Frontal cortex (tissue), 4 donors: Measurements from ENCODE around the gene JAZF1. TPM values are rescaled to one million over a fixed set of nuclear protein-coding genes. Genes with fewer than 3 reads are reported as not detected.
"Not testable (repeated sequence)": the region's sequence is repeated elsewhere in the genome, so short reads cannot be mapped to it uniquely, and the experiment has no call there.

Experiments
- DNase-seq, 2 donors: peaks; one replicate each; pipeline ENCODE4 v3.0.0; 2012; ENCODE audit warnings: low spot score in 2 of 2
- FAIRE-seq: peaks from 2 replicates; lab custom pipeline; 2012; peaks lifted over from hg19 to GRCh38; lab: Jason Lieb, UNC
- total RNA-seq: library from RNA; depleted of rRNA; stranded (reverse); fragments of >200 nt; gene quantifications from one replicate; pipeline ENCODE4 v1.2.3, GENCODE V29; 2014
- donor health status: control.
- donor health status: control.
- donor health status: control.

The JAZF1 gene
- total RNA-seq, 1 donor from 2014 or later = 39.5 TPM

GRCh38 chr7:27908534-27909165 is 271.9 kb downstream of the JAZF1 start:
- DNase-seq (no peak), FAIRE-seq (no peak)

GRCh38 chr7:27906385-27907091 is 274.1 kb downstream of the JAZF1 start:
- DNase-seq (no peak), FAIRE-seq (no peak)

DNA sequence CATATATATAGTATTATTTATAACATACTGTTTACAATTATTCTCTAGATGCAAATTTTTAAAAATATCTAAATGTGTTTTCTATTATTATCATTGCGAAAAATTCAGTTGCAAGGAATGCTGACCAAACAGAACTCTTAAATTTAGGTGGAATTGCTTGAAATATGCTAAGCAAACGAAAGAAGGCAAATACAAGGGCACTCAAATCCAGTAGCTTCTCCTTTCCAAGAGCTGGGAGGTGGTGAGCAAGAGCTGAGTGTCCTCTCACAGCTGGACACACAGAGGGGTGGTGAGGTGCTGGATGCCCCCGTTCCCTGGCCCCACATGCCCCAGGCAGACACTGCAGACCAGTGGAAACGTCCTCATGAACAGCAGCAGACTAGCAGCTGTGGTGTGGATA is 274.6 kb downstream of the JAZF1 start:
- DNase-seq (no peak), FAIRE-seq (no peak)

- DNase-seq (no peak), FAIRE-seq (no peak)
These were observed 279.4 kb downstream of the JAZF1 start for GRCh38 chr7:27901028-27901760.

DNA sequence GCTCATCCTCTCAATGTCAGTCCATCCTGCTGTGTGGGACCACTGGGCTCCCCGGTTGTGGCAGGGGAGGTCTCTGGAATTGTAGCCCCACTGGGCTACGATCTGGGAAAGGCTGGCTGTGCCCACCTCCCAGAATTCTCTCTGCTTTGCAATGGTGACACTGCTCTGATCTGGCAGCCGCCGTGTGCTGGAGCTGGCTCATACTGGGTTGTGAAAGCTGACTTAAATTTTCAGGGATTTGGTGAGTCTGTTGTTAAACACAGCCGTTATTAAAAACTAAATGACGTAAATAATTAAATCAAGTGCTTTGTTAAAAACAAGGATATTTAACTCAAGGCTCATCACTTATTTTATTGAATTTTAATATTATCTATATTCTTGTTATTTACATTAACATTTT is 280.6 kb downstream of the JAZF1 start:
- DNase-seq = no peak
- no peak for FAIRE-seq

GRCh38 chr7:27899601-27900000 is 281.0 kb downstream of the JAZF1 start:
- DNase-seq (no peak), FAIRE-seq (no peak)

DNA sequence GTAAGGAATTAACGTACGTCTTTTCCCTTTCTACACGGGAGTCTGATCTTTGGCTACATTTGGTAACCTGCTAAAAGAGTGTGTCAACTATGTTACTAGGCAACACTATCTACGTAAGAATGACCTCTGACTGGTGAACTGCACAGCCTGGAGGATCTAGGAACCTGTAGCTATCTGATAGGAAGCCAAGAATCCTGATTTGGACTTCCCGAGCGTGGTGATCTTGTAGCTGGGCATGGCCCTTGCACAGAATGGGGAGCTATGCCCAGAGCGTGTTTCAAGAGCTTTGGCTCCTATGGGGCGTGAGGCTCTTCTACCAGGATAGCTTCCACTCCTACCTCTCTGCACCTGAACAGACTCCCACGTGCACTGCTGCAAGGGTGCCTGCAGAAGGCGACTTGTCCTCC is 283.2 kb downstream of the JAZF1 start:
- DNase-seq = no peak
- FAIRE-seq = no peak

GRCh38 chr7:27897001-27897400 is 283.6 kb downstream of the JAZF1 start:
- FAIRE-seq = no peak
- no peak for DNase-seq

GRCh38 chr7:27895551-27895950 is 285.0 kb downstream of the JAZF1 start:
- FAIRE-seq = no peak

DNA sequence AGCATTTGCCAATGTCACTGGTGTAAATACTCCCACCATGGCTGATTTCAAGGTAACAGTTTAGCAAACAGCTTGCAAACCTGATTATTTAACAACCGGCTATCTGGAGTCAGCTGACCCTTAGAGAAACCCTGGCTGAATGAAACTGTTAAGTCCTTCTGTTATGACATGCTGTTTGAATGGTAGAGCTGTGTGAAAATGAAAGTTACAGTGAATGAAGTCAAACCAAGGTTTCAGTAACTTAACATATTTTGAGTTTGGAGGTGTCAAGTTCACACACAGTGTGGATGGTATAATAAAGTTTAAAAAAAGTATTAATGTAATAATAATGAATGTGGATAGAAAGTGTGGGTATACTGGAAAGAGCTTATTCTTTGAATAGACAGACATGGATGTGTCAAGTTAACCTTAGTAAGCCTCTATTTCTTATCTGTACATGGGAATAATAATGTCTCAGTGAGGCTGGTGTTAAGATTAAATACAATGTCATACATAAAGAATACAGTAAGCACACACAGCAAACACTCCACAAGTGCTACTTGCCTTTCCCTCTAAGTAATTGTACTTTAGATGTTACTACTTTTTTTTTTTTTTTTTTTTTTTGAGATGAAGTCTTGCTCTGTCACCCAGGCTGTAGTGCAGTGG is 290.3 kb downstream of the JAZF1 start:
- no peak for FAIRE-seq

More at GRCh38 chr7:27895551-27895950, 285.0 kb downstream of the JAZF1 start:
- no peak for DNase-seq

DNA sequence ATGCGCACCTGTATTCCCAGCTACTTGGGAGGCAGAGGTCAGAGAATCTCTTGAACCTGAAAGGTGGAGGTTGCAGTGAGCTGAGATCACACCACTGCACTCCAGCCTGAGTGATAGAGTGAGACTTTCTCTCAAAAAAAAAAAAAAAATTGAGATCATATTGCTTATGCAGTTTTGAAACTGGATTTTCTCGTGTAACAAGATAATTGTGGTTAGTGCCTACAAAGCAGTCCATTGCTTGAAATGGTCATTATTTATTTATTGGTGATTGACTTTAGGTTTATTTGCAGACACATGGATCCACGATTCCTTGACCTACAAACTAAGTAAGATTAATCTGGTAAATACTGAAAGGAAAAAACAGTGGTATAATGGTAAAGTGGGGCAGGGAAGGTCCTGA is 290.8 kb downstream of the JAZF1 start:
- DNase-seq (no peak), FAIRE-seq (no peak)

More for the DNA sequence above, 290.3 kb downstream of the JAZF1 start:
- no peak for DNase-seq

GRCh38 chr7:27888736-27889135 is 291.9 kb downstream of the JAZF1 start:
- FAIRE-seq = no peak

GRCh38 chr7:27886710-27887109 is 293.9 kb downstream of the JAZF1 start:
- not testable (repeated sequence) for FAIRE-seq, DNase-seq

More at GRCh38 chr7:27888736-27889135, 291.9 kb downstream of the JAZF1 start:
- no peak for DNase-seq

GRCh38 chr7:27885652-27886051 is 294.9 kb downstream of the JAZF1 start:
- DNase-seq = no peak
- FAIRE-seq = no peak

- FAIRE-seq (no peak), DNase-seq (no peak)
These were observed 296.9 kb downstream of the JAZF1 start for GRCh38 chr7:27883696-27884095.

DNA sequence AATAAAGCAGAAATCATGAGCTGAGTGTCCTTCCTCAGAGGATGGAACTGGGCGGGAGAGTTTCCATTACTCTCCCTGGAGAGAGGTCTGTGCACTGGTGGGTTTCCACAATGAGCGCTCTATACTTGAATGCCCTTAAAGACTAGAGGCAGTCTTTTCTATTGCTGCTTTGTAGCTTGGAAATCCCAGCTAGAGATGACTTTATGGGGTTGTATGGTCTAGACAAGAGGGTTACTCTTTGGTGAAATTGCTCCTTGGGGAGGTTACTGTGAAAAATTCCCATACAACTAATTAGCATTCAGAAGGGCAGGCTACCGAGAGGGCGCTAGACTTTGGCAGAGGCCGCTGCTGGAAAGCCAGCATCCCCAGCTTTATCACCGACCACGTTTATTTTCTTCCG is 303.8 kb downstream of the JAZF1 start:
- no peak for DNase-seq
- no peak for FAIRE-seq

GRCh38 chr7:27875832-27876231 is 304.8 kb downstream of the JAZF1 start:
- no peak for DNase-seq
- FAIRE-seq = no peak

GRCh38 chr7:27875061-27875460 is 305.5 kb downstream of the JAZF1 start:
- DNase-seq (no peak), FAIRE-seq (no peak)

DNA sequence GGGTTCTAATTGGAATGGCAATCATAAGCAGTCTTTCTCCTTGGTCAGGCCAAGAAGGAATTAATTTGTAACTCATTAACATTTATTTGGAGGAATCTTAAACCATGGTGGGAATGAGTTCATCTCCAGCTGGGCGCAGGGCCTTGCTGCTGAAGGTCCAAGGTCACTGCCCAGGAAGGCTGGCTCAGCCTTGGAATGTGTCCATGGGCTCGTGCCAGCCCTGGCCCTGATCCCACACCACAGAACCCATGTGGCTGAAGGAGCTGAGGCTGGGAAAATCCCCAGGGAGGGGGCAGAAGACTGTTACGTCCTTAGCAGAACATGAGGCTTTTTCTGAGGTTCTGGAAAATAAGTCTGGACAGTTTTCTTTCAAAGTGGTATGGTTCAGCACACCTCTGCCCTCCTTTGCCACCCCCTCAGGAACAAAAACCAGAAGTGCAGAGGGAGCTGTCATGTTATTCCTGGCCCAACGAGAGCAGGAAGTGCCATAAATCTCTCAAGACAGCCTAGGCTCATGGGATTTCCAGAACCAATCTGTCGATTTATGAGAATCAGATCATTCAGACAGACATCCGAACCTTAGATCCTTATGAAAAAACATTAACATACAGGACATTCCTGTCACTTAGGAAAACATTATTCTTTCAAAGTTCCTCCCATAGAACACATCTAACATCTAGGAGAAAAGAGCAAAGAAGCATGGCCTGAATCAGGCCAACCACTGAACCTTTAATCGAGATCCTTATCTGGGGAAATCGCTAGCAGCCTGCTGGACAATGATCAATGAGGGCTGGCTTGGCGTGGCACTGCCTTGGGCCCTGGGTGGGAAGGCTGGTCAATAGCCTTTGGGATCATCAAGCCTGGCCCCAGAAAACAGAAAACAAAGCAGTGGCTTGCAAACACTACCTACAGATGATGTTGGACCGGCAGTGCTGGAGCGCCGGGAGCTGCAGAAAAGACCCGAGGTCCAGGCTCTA is 306.3 kb downstream of the JAZF1 start:
- FAIRE-seq = no peak
- DNase-seq = peak; percentile 20 to 51
